Trophoblast cell (in vitro differentiated cells and primary cell): ENCODE data around the gene KIF26B.

ENCODE experiments used
- DNase-seq, 2 donors: peaks; one replicate each; pipeline ENCODE4 v3.0.0-alpha.2; 2016
- H2AFZ ChIP-seq: 2 replicates; pipeline ENCODE4 v1.6.1; 2013; ENCODE audit warnings: low read length, moderate library complexity, mild to moderate bottlenecking; ENCODE audit not compliant: insufficient read depth, poor library complexity
- H2AK5ac ChIP-seq: 2 replicates; pipeline ENCODE4 v1.6.1; 2013; ENCODE audit warnings: mild to moderate bottlenecking, low read length
- H2BK120ac ChIP-seq: 2 replicates; pipeline ENCODE4 v1.6.1; 2013; ENCODE audit warnings: low read length, mild to moderate bottlenecking, moderate library complexity; ENCODE audit not compliant: insufficient read depth, poor library complexity
- H2BK12ac ChIP-seq: 2 replicates; pipeline ENCODE4 v1.6.1; 2013; ENCODE audit warnings: mild to moderate bottlenecking, low read length, moderate library complexity
- H2BK5ac ChIP-seq: 2 replicates; pipeline ENCODE4 v1.6.1; 2013; ENCODE audit warnings: low read length, low read depth, moderate library complexity, mild to moderate bottlenecking; ENCODE audit not compliant: poor library complexity
- H3K14ac ChIP-seq: 2 replicates; pipeline ENCODE4 v1.6.1; 2013; ENCODE audit warnings: mild to moderate bottlenecking, low read length
- H3K18ac ChIP-seq: 2 replicates; pipeline ENCODE4 v1.6.1; 2013; ENCODE audit warnings: mild to moderate bottlenecking, low read length
- H3K23ac ChIP-seq: 2 replicates; pipeline ENCODE4 v1.6.1; 2013; ENCODE audit warnings: low read length
- H3K27ac ChIP-seq: 2 replicates; pipeline ENCODE4 v1.5.1; 2013; ENCODE audit warnings: low read depth, mild to moderate bottlenecking, inconsistent platforms, low read length, moderate library complexity
- H3K27me3 ChIP-seq: 2 replicates; pipeline ENCODE4 v1.6.1; 2013; ENCODE audit warnings: inconsistent platforms, mild to moderate bottlenecking, low read length, moderate library complexity; ENCODE audit not compliant: insufficient read depth
- H3K36me3 ChIP-seq, 2 experiments: 1 replicate in 1 of 2; 2 replicates in 1 of 2; pipeline ENCODE4 v1.6.1; 2013; ENCODE audit warnings: low read length in 2 of 2, mild to moderate bottlenecking in 2 of 2, moderate library complexity in 1 of 2; ENCODE audit not compliant: insufficient read depth in 2 of 2, control insufficient read depth in 1 of 2
- H3K4ac ChIP-seq: 2 replicates; pipeline ENCODE4 v1.6.1; 2013; ENCODE audit warnings: low read depth, mild to moderate bottlenecking, low read length, moderate library complexity
- H3K4me1 ChIP-seq, 2 experiments: 1 replicate in 1 of 2; 2 replicates in 1 of 2; pipeline ENCODE4 v1.6.1; 2013; ENCODE audit warnings: low read length in 2 of 2, mild to moderate bottlenecking in 2 of 2, moderate library complexity in 1 of 2; ENCODE audit not compliant: insufficient read depth in 2 of 2, control insufficient read depth in 1 of 2
- H3K4me2 ChIP-seq: 2 replicates; pipeline ENCODE4 v1.6.1; 2013; ENCODE audit warnings: inconsistent platforms, mild to moderate bottlenecking, low read length, moderate library complexity
- H3K4me3 ChIP-seq: 2 replicates; pipeline ENCODE4 v1.5.1; 2013; ENCODE audit warnings: mild to moderate bottlenecking, low read depth, low read length, inconsistent platforms
- H3K79me1 ChIP-seq: one replicate; pipeline ENCODE4 v1.6.1; 2013; ENCODE audit warnings: low read length
- H3K79me2 ChIP-seq: 2 replicates; pipeline ENCODE4 v1.6.1; 2013; ENCODE audit warnings: low read length, mild to moderate bottlenecking; ENCODE audit not compliant: control insufficient read depth, insufficient read depth, poor library complexity
- H3K9ac ChIP-seq: 2 replicates; pipeline ENCODE4 v1.6.1; 2013; ENCODE audit warnings: mild to moderate bottlenecking, low read length
- H3K9me3 ChIP-seq: 2 replicates; pipeline ENCODE4 v1.6.1; 2013; ENCODE audit warnings: low read depth, mild to moderate bottlenecking, control low read depth, inconsistent platforms, low read length; ENCODE audit not compliant: insufficient read depth
- H4K12ac ChIP-seq: 2 replicates; pipeline ENCODE4 v1.6.1; 2013; ENCODE audit warnings: low read depth, mild to moderate bottlenecking, low read length, moderate library complexity
- H4K8ac ChIP-seq: 2 replicates; pipeline ENCODE4 v1.6.1; 2013; ENCODE audit warnings: low read depth, mild to moderate bottlenecking, low read length, moderate library complexity
- H4K91ac ChIP-seq: one replicate; pipeline ENCODE4 v1.6.1; 2013; ENCODE audit warnings: low read depth, mild to moderate bottlenecking, low read length, moderate library complexity
- WGBS: extraction: QIAGEN DNeasy Blood & Tissue Kit; methylation state at CpG from one replicate; pipeline ENCODE4 v1.1.7; 2013; ENCODE audit warnings: missing lambda C conversion rate; ENCODE audit not compliant: insufficient read length, insufficient coverage; ENCODE audit errors: extremely low coverage; 5-methylcytosine and 5-hydroxymethylcytosine counted together

The KIF26B gene

GRCh38 chr1:245465666-245466065, 310.9 kb downstream of the KIF26B start:
- no peak overlapping the region for H3K4me3 ChIP-seq

DNA sequence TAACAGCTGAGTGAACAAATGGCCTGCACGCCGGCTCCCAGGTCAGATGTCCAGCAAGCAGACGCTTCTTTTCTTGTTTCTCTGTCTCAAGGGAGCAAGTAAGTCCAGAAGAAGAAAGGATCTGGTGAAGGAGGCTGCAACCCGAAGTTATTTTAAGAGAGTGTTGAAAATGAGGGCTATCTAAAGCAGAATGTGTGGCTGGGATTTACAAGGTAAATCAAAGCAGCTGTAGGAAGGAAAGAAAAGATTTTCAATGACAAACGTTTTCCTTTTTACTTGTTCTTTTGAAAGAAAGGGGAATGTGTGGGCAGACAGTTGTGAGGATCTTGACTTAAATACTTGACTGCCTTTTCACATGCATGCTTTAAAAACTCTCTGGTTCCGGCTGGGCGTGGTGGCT, 311.5 kb downstream of the KIF26B start:
- no peak overlapping the region for H2AK5ac ChIP-seq
- H3K9me3 ChIP-seq, result peaks cover 4% of the 10 kb centered on the region
- DNase-seq, result no peak
- H2BK12ac ChIP-seq, result no peak overlapping the region
- H3K79me2 ChIP-seq, result no peaks in the 10 kb centered on the region
- peaks cover 8 to 12% of the 10 kb centered on the region in 2 experiments for H3K4me1 ChIP-seq
- no peak overlapping the region for H3K4ac ChIP-seq
- no peaks in the 10 kb centered on the region for H3K27me3 ChIP-seq
- H3K23ac ChIP-seq, result no peak overlapping the region
- no peak overlapping the region for H4K91ac ChIP-seq
- H4K8ac ChIP-seq, result no peak overlapping the region
- H4K12ac ChIP-seq, result no peak overlapping the region
- H3K9ac ChIP-seq, result no peak overlapping the region
- no peak overlapping the region for H2BK120ac ChIP-seq
- no peak overlapping the region for H2BK5ac ChIP-seq
- no peak overlapping the region for H3K4me2 ChIP-seq
- no peak overlapping the region for H3K14ac ChIP-seq
- H3K18ac ChIP-seq, result no peak overlapping the region
- H3K79me1 ChIP-seq, result peaks cover 2% of the 10 kb centered on the region
- no peak overlapping the region for H2AFZ ChIP-seq
- H3K36me3 ChIP-seq, result peaks cover 4 to 10% of the 10 kb centered on the region in 2 experiments
- no peak overlapping the region for H3K4me3 ChIP-seq
- H3K27ac ChIP-seq, result no peak overlapping the region
- no CpG with 5 or more reads among the region's 7 CpGs for WGBS

More at GRCh38 chr1:245465666-245466065, 310.9 kb downstream of the KIF26B start:
- Histone ChIP-seq H2AK5ac (peak overlapping the region; percentile 87), H3K4me1 (peaks cover 8 to 12% of the 10 kb centered on the region in 2 experiments), H2BK5ac (no peak overlapping the region), H4K8ac (no peak overlapping the region), H2BK120ac (no peak overlapping the region), H3K18ac (no peak overlapping the region), H3K36me3 (peaks cover 4 to 10% of the 10 kb centered on the region in 2 experiments), H4K91ac (no peak overlapping the region), H2BK12ac (peak overlapping the region; percentile 46), H4K12ac (no peak overlapping the region), H3K23ac (no peak overlapping the region), H3K14ac (peak overlapping the region; percentile 32), H3K4ac (no peak overlapping the region), H3K4me2 (no peak overlapping the region), H2AFZ (no peak overlapping the region), H3K27me3 (no peaks in the 10 kb centered on the region), H3K79me1 (peaks cover 2% of the 10 kb centered on the region), H3K79me2 (no peaks in the 10 kb centered on the region), H3K27ac (no peak overlapping the region), H3K9me3 (peaks cover 4% of the 10 kb centered on the region), H3K9ac (no peak overlapping the region)
- WGBS, result no CpG with 5 or more reads among the region's 16 CpGs
- no peak for DNase-seq

DNA sequence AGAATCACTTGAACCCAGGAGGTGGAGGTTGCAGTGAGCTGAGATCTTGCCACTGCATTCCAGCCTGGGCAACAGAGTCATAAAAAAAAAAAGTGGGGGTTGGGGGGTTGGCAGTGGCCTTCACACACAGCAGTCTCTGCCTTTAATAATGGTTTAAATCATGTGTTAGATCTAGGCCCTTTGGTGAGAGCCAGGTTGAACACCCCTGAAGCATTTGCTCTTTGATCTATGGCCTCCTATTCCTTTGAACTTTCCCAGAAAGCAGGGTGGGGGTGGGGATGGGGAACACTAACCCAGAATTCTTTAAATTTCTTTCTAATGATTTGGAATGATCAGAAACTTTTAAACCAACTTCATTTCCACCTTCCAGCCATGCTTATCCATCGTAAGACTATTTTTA, 313.0 kb downstream of the KIF26B start:
- Histone ChIP-seq H3K18ac (no peak overlapping the region), H3K27ac (no peak overlapping the region), H3K23ac (no peak overlapping the region), H3K9ac (no peak overlapping the region), H3K36me3 (peaks cover 4 to 10% of the 10 kb centered on the region in 2 experiments), H4K8ac (no peak overlapping the region), H3K4ac (no peak overlapping the region), H2BK5ac (no peak overlapping the region), H2AK5ac (no peak overlapping the region), H4K91ac (no peak overlapping the region), H3K27me3 (no peaks in the 10 kb centered on the region), H3K9me3 (peaks cover 4% of the 10 kb centered on the region), H3K4me2 (no peak overlapping the region), H3K14ac (no peak overlapping the region), H2AFZ (no peak overlapping the region), H3K79me1 (peaks cover 2% of the 10 kb centered on the region), H3K79me2 (no peaks in the 10 kb centered on the region), H3K4me3 (no peak overlapping the region), H4K12ac (no peak overlapping the region), H2BK120ac (no peak overlapping the region), H3K4me1 (peaks cover 6 to 7% of the 10 kb centered on the region in 2 experiments), H2BK12ac (no peak overlapping the region)
- no peak for DNase-seq
- no CpG with 5 or more reads among the region's 1 CpG for whole genome bisulfite sequencing

GRCh38 chr1:245469006-245469405, 314.2 kb downstream of the KIF26B start:
- H2AFZ ChIP-seq, result no peak overlapping the region
- H2BK12ac ChIP-seq, result no peak overlapping the region
- H3K36me3 ChIP-seq, result peaks cover 0 to 4% of the 10 kb centered on the region in 2 experiments
- H3K4ac ChIP-seq, result no peak overlapping the region
- H3K9me3 ChIP-seq, result peaks cover 4% of the 10 kb centered on the region
- no peaks in the 10 kb centered on the region for H3K79me2 ChIP-seq
- no peak overlapping the region for H4K91ac ChIP-seq
- H4K12ac ChIP-seq, result no peak overlapping the region
- H2AK5ac ChIP-seq, result no peak overlapping the region
- no peak overlapping the region for H3K9ac ChIP-seq
- H3K14ac ChIP-seq, result no peak overlapping the region
- no peak overlapping the region for H3K4me3 ChIP-seq
- no peak overlapping the region for H2BK120ac ChIP-seq
- peak overlapping the region; percentile 55 for H3K18ac ChIP-seq
- WGBS, result no CpG with 5 or more reads among the region's 6 CpGs
- no peak overlapping the region for H2BK5ac ChIP-seq
- H3K4me1 ChIP-seq, result peaks cover 2 to 3% of the 10 kb centered on the region in 2 experiments
- no peaks in the 10 kb centered on the region for H3K79me1 ChIP-seq
- no peak overlapping the region for H4K8ac ChIP-seq
- no peak overlapping the region for H3K27ac ChIP-seq
- H3K4me2 ChIP-seq, result no peak overlapping the region
- H3K27me3 ChIP-seq, result no peaks in the 10 kb centered on the region
- peak; percentile 94 to 96 for DNase-seq
- H3K23ac ChIP-seq, result no peak overlapping the region
